WTC11 (cell line): ENCODE results near the gene FAM53C.

Experiments
- ATF2 ChIP-seq: sonication (generic); formaldehyde crosslinking; IDR thresholded peaks from 2 replicates; pipeline ENCODE4 v1.8.1; 2022; ENCODE audit warnings: low read depth, missing genetic modification reagents, borderline replicate concordance
- CTCF ChIP-seq: fragments of 200-600 bp; IDR thresholded peaks from 2 replicates; pipeline ENCODE4 v1.8.0; 2022; ENCODE audit warnings: antibody characterized with exemption
- FOXP1 ChIP-seq: sonication (generic); formaldehyde crosslinking; IDR thresholded peaks from 2 replicates; pipeline ENCODE4 v1.8.0; 2022; ENCODE audit warnings: missing genetic modification reagents, mild to moderate bottlenecking, moderate library complexity, borderline replicate concordance
- IRF2 ChIP-seq: sonication (generic); formaldehyde crosslinking; IDR thresholded peaks from 2 replicates; pipeline ENCODE4 v1.8.0; 2022; ENCODE audit warnings: low read depth, missing genetic modification reagents, borderline replicate concordance
- JAZF1 ChIP-seq: fragments of 250-450 bp; sonication (Bioruptor Pico); IDR thresholded peaks from 2 replicates; pipeline ENCODE4 v1.9.0; 2021; ENCODE audit warnings: moderate library complexity, mild to moderate bottlenecking, inconsistent platforms
- JUN ChIP-seq: sonication (generic); formaldehyde crosslinking; IDR thresholded peaks from 2 replicates; pipeline ENCODE4 v1.8.0; 2023; ENCODE audit warnings: mild to moderate bottlenecking, missing genetic modification reagents
- MAX ChIP-seq: sonication (generic); formaldehyde crosslinking; IDR thresholded peaks from 2 replicates; pipeline ENCODE4 v1.8.0; 2022; ENCODE audit warnings: mild to moderate bottlenecking, missing genetic modification reagents
- SP1 ChIP-seq: sonication (generic); formaldehyde crosslinking; conservative IDR thresholded peaks from 2 replicates; pipeline ENCODE4 v1.8.1; 2022; ENCODE audit warnings: missing genetic modification reagents
- TCF7 ChIP-seq: sonication (generic); formaldehyde crosslinking; IDR thresholded peaks from 2 replicates; pipeline ENCODE4 v1.8.0; 2022; ENCODE audit warnings: mild to moderate bottlenecking, low read depth, missing genetic modification reagents, moderate library complexity
- ZBTB21 ChIP-seq: sonication (generic); formaldehyde crosslinking; IDR thresholded peaks from 2 replicates; pipeline ENCODE4 v1.8.1; 2023; ENCODE audit warnings: mild to moderate bottlenecking, missing genetic modification reagents, borderline replicate concordance
- TF ChIP-seq, protein P1 (sequence below): fragments of 250-450 bp; sonication (Bioruptor Pico); IDR thresholded peaks from 2 replicates; pipeline ENCODE4 v1.9.0; 2021; ENCODE audit warnings: mild to moderate bottlenecking
- TF ChIP-seq, protein P2 (sequence below): sonication (generic); formaldehyde crosslinking; IDR thresholded peaks from 2 replicates; pipeline ENCODE4 v1.8.1; 2022; ENCODE audit warnings: missing genetic modification reagents, borderline replicate concordance
- TF ChIP-seq, protein P3 (sequence below): sonication (generic); formaldehyde crosslinking; IDR thresholded peaks from 2 replicates; pipeline ENCODE4 v1.8.1; 2023; ENCODE audit warnings: mild to moderate bottlenecking, missing genetic modification reagents, moderate library complexity
- TF ChIP-seq, protein P4 (sequence below): sonication (generic); formaldehyde crosslinking; IDR thresholded peaks from 2 replicates; pipeline ENCODE4 v1.8.1; 2022; ENCODE audit warnings: low read depth, mild to moderate bottlenecking, moderate library complexity, missing genetic modification reagents, borderline replicate concordance

DNA sequence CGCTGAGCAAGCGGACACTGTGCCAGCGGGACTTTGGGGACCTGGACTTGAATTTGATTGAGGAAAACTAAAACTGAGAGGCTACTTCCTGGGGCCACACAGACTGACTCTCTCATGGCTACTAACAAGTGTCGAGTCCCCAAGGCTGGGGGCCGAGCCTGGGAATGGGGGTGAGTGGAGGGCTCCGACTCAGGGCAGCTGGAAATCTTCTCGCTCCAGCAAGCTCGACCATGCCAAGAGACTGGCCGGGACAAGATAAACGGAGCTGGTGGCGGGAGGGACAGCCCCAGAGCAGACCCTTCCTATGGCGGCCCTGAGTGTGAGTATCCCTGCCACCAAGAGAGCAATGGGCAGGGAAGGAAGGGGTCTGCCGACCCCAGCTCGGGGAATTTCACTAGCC lies 8.8 kb downstream of the FAM53C start:
- no peak for TF ChIP-seq CTCF
- no peak for TF ChIP-seq JAZF1 (CRISPR knock-in tag)
- no peak for TF ChIP-seq ZBTB21
- no peak for TF ChIP-seq FOXP1 (CRISPR knock-in tag)
- TF ChIP-seq, protein P1, sequence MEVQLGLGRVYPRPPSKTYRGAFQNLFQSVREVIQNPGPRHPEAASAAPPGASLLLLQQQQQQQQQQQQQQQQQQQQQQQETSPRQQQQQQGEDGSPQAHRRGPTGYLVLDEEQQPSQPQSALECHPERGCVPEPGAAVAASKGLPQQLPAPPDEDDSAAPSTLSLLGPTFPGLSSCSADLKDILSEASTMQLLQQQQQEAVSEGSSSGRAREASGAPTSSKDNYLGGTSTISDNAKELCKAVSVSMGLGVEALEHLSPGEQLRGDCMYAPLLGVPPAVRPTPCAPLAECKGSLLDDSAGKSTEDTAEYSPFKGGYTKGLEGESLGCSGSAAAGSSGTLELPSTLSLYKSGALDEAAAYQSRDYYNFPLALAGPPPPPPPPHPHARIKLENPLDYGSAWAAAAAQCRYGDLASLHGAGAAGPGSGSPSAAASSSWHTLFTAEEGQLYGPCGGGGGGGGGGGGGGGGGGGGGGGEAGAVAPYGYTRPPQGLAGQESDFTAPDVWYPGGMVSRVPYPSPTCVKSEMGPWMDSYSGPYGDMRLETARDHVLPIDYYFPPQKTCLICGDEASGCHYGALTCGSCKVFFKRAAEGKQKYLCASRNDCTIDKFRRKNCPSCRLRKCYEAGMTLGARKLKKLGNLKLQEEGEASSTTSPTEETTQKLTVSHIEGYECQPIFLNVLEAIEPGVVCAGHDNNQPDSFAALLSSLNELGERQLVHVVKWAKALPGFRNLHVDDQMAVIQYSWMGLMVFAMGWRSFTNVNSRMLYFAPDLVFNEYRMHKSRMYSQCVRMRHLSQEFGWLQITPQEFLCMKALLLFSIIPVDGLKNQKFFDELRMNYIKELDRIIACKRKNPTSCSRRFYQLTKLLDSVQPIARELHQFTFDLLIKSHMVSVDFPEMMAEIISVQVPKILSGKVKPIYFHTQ (CRISPR knock-in tag), result no peak
- TF ChIP-seq TCF7 (CRISPR knock-in tag), result no peak
- no peak for TF ChIP-seq JUN
- TF ChIP-seq IRF2 (CRISPR knock-in tag), result no peak
- TF ChIP-seq MAX (CRISPR knock-in tag), result no peak
- no peak for TF ChIP-seq SP1 (CRISPR knock-in tag)
- TF ChIP-seq, protein P2, sequence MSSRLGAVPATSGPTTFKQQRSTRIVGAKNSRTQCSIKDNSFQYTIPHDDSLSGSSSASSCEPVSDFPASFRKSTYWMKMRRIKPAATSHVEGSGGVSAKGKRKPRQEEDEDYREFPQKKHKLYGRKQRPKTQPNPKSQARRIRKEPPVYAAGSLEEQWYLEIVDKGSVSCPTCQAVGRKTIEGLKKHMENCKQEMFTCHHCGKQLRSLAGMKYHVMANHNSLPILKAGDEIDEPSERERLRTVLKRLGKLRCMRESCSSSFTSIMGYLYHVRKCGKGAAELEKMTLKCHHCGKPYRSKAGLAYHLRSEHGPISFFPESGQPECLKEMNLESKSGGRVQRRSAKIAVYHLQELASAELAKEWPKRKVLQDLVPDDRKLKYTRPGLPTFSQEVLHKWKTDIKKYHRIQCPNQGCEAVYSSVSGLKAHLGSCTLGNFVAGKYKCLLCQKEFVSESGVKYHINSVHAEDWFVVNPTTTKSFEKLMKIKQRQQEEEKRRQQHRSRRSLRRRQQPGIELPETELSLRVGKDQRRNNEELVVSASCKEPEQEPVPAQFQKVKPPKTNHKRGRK (CRISPR knock-in tag), result no peak
- TF ChIP-seq ATF2 (CRISPR knock-in tag), result no peak
- TF ChIP-seq, protein P3, sequence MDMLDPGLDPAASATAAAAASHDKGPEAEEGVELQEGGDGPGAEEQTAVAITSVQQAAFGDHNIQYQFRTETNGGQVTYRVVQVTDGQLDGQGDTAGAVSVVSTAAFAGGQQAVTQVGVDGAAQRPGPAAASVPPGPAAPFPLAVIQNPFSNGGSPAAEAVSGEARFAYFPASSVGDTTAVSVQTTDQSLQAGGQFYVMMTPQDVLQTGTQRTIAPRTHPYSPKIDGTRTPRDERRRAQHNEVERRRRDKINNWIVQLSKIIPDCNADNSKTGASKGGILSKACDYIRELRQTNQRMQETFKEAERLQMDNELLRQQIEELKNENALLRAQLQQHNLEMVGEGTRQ (CRISPR knock-in tag), result no peak
- TF ChIP-seq, protein P4, sequence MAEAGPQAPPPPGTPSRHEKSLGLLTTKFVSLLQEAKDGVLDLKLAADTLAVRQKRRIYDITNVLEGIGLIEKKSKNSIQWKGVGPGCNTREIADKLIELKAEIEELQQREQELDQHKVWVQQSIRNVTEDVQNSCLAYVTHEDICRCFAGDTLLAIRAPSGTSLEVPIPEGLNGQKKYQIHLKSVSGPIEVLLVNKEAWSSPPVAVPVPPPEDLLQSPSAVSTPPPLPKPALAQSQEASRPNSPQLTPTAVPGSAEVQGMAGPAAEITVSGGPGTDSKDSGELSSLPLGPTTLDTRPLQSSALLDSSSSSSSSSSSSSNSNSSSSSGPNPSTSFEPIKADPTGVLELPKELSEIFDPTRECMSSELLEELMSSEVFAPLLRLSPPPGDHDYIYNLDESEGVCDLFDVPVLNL, result no peak
